Natural killer cell treated with Interleukin-12 subunit alpha and Interleukin-12 subunit beta and Interleukin-15 and Interleukin-18, amount 100 ng/mL, for 72 hours (primary cell): Measurements from ENCODE around the gene ADAMTS17. TPM values are rescaled to one million over a fixed set of nuclear protein-coding genes. Genes with fewer than 3 reads are reported as not detected.

Experiments used
- ATAC-seq, 2 donors: fragments of 150-1000 bp; cut with Tn5 transposase in 1 of 2; sonication (Bioruptor Pico), chemical (Tn5 transposase) in 1 of 2; 2 replicates each; pipeline ENCODE4 v1.10.0; 2021
- DNase-seq: peaks from one replicate; pipeline ENCODE4 v3.0.0; 2022; ENCODE audit warnings: low spot score
- H3K27ac Mint-ChIP-seq, 2 donors: 1 replicate in 1 of 2; 2 replicates in 1 of 2; pipeline ENCODE4 v1.8.0; 2022; ENCODE audit warnings: mixed read lengths in 2 of 2, mild to moderate bottlenecking in 1 of 2, moderate library complexity in 1 of 2
- H3K27me3 Mint-ChIP-seq, 2 donors: 1 replicate in 1 of 2; 2 replicates in 1 of 2; pipeline ENCODE4 v1.8.0; 2022; ENCODE audit warnings: mixed read lengths in 2 of 2
- H3K36me3 Mint-ChIP-seq: one replicate; pipeline ENCODE4 v1.8.0; 2022; ENCODE audit warnings: mixed read lengths
- H3K4me1 Mint-ChIP-seq, 2 donors: 1 replicate in 1 of 2; 2 replicates in 1 of 2; pipeline ENCODE4 v1.8.0; 2022; ENCODE audit warnings: low read depth in 2 of 2, mixed read lengths in 2 of 2, mild to moderate bottlenecking in 1 of 2
- H3K4me3 Mint-ChIP-seq: one replicate; pipeline ENCODE4 v1.8.0; 2022; ENCODE audit warnings: mixed read lengths
- H3K9me3 Mint-ChIP-seq: 2 replicates; pipeline ENCODE4 v1.8.0; 2022; ENCODE audit warnings: mixed read lengths
- total RNA-seq, 2 donors: library from RNA; stranded (reverse); gene quantifications; one replicate each; pipeline ENCODE4 v1.2.3, GENCODE V29; 2022

Gene ADAMTS17
- total RNA-seq, 2 donors from 2014 or later, result 0.31 to 0.59 TPM

- no peak for ATAC-seq
- DNase-seq, result no peak
- Mint-ChIP-seq H3K36me3 (no peaks in the 10 kb centered on the region), H3K9me3 (no peaks in the 10 kb centered on the region), H3K4me3 (no peak overlapping the region), H3K4me1 (no peaks in the 10 kb centered on the region), H3K27me3 (peaks cover 5 to 15% of the 10 kb centered on the region in 2 donors), H3K27ac (no peak overlapping the region)
These were observed 31.8 kb downstream of the ADAMTS17 start for GRCh38 chr15:100310041-100310405.

- ATAC-seq, result no peak
- H3K36me3 Mint-ChIP-seq, result no peaks in the 10 kb centered on the region
- no peak overlapping the region for H3K4me3 Mint-ChIP-seq
- no peak overlapping the region for H3K27ac Mint-ChIP-seq
- H3K27me3 Mint-ChIP-seq, result peaks cover 2 to 13% of the 10 kb centered on the region in 2 donors
- no peak for DNase-seq
- H3K4me1 Mint-ChIP-seq, result no peaks in the 10 kb centered on the region
- no peaks in the 10 kb centered on the region for H3K9me3 Mint-ChIP-seq
These were observed 32.4 kb downstream of the ADAMTS17 start for GRCh38 chr15:100309109-100310040.

- no peak overlapping the region for H3K27ac Mint-ChIP-seq
- H3K27me3 Mint-ChIP-seq, result peaks cover 2 to 8% of the 10 kb centered on the region in 2 donors
- H3K4me3 Mint-ChIP-seq, result no peak overlapping the region
- no peaks in the 10 kb centered on the region for H3K9me3 Mint-ChIP-seq
- H3K4me1 Mint-ChIP-seq, result no peaks in the 10 kb centered on the region
- H3K36me3 Mint-ChIP-seq, result no peaks in the 10 kb centered on the region
- no peak for ATAC-seq
- DNase-seq, result no peak
These were observed 33.2 kb downstream of the ADAMTS17 start for GRCh38 chr15:100308608-100309007.

GRCh38 chr15:100308213-100308600 lies 33.6 kb downstream of the ADAMTS17 start:
- H3K4me1 Mint-ChIP-seq, result no peaks in the 10 kb centered on the region
- no peak for ATAC-seq
- peaks cover 2 to 8% of the 10 kb centered on the region in 2 donors for H3K27me3 Mint-ChIP-seq
- DNase-seq, result no peak
- no peak overlapping the region for H3K27ac Mint-ChIP-seq
- no peaks in the 10 kb centered on the region for H3K9me3 Mint-ChIP-seq
- H3K4me3 Mint-ChIP-seq, result no peak overlapping the region
- H3K36me3 Mint-ChIP-seq, result no peaks in the 10 kb centered on the region

- Mint-ChIP-seq H3K9me3 (no peaks in the 10 kb centered on the region), H3K27ac (no peak overlapping the region), H3K4me3 (no peak overlapping the region), H3K36me3 (no peaks in the 10 kb centered on the region), H3K27me3 (peaks cover 2 to 6% of the 10 kb centered on the region in 2 donors), H3K4me1 (no peaks in the 10 kb centered on the region)
- ATAC-seq (no peak), DNase-seq (no peak)
These were observed 34.2 kb downstream of the ADAMTS17 start for GRCh38 chr15:100307241-100308212.

- ATAC-seq (no peak), DNase-seq (no peak)
- Mint-ChIP-seq H3K9me3 (no peaks in the 10 kb centered on the region), H3K27me3 (peaks cover 0 to 2% of the 10 kb centered on the region in 2 donors), H3K27ac (no peak overlapping the region), H3K4me3 (no peak overlapping the region), H3K36me3 (peaks cover 5% of the 10 kb centered on the region), H3K4me1 (peaks cover 0 to 5% of the 10 kb centered on the region in 2 donors)
These were observed 35.7 kb downstream of the ADAMTS17 start for GRCh38 chr15:100306098-100306497.

- no peak for ATAC-seq
- Mint-ChIP-seq H3K4me3 (no peak overlapping the region), H3K4me1 (peaks cover 0 to 5% of the 10 kb centered on the region in 2 donors), H3K36me3 (peaks cover 5% of the 10 kb centered on the region), H3K9me3 (peaks cover 3% of the 10 kb centered on the region), H3K27ac (no peak overlapping the region), H3K27me3 (peaks cover 4 to 7% of the 10 kb centered on the region in 2 donors)
- no peak for DNase-seq
These were observed 39.8 kb downstream of the ADAMTS17 start for GRCh38 chr15:100301910-100302431.

- DNase-seq (no peak), ATAC-seq (no peak)
- Mint-ChIP-seq H3K4me3 (no peak overlapping the region), H3K4me1 (peaks cover 0 to 5% of the 10 kb centered on the region in 2 donors), H3K27ac (no peak overlapping the region), H3K27me3 (peaks cover 8 to 13% of the 10 kb centered on the region in 2 donors), H3K9me3 (peaks cover 3% of the 10 kb centered on the region), H3K36me3 (peaks cover 5% of the 10 kb centered on the region)
These were observed 43.5 kb downstream of the ADAMTS17 start for GRCh38 chr15:100298257-100298656.

GRCh38 chr15:100297812-100298211 lies 44.0 kb downstream of the ADAMTS17 start:
- Mint-ChIP-seq H3K36me3 (peaks cover 5% of the 10 kb centered on the region), H3K4me3 (no peak overlapping the region), H3K9me3 (peaks cover 3% of the 10 kb centered on the region), H3K27ac (no peak overlapping the region), H3K27me3 (peaks cover 8 to 13% of the 10 kb centered on the region in 2 donors), H3K4me1 (peaks cover 0 to 5% of the 10 kb centered on the region in 2 donors)
- ATAC-seq (no peak), DNase-seq (no peak)

GRCh38 chr15:100295939-100296565 lies 45.7 kb downstream of the ADAMTS17 start:
- no peak overlapping the region for H3K4me3 Mint-ChIP-seq
- peaks cover 1% of the 10 kb centered on the region in 2 donors for H3K4me1 Mint-ChIP-seq
- H3K36me3 Mint-ChIP-seq, result no peaks in the 10 kb centered on the region

GRCh38 chr15:100292010-100292409 lies 49.8 kb downstream of the ADAMTS17 start:
- no peak overlapping the region for H3K27ac Mint-ChIP-seq
- peaks cover 6 to 19% of the 10 kb centered on the region in 2 donors for H3K27me3 Mint-ChIP-seq
- H3K36me3 Mint-ChIP-seq, result peaks cover 16% of the 10 kb centered on the region
- ATAC-seq, result no peak
- no peak overlapping the region for H3K4me3 Mint-ChIP-seq
- DNase-seq, result no peak
- H3K9me3 Mint-ChIP-seq, result no peaks in the 10 kb centered on the region
- peaks cover 5 to 7% of the 10 kb centered on the region in 2 donors for H3K4me1 Mint-ChIP-seq

More at GRCh38 chr15:100295939-100296565, 45.7 kb downstream of the ADAMTS17 start:
- DNase-seq (no peak), ATAC-seq (no peak)
- no peak overlapping the region for H3K27ac Mint-ChIP-seq
- peaks cover 8 to 13% of the 10 kb centered on the region in 2 donors for H3K27me3 Mint-ChIP-seq
- H3K9me3 Mint-ChIP-seq, result peaks cover 3% of the 10 kb centered on the region

- Mint-ChIP-seq H3K4me1 (peaks cover 5 to 7% of the 10 kb centered on the region in 2 donors), H3K4me3 (no peak overlapping the region), H3K27ac (no peak overlapping the region), H3K36me3 (peaks cover 19% of the 10 kb centered on the region), H3K9me3 (no peaks in the 10 kb centered on the region), H3K27me3 (peaks cover 7 to 13% of the 10 kb centered on the region in 2 donors)
- ATAC-seq, result no peak
- DNase-seq, result no peak
These were observed 50.7 kb downstream of the ADAMTS17 start for GRCh38 chr15:100291106-100291505.

- Mint-ChIP-seq H3K9me3 (no peaks in the 10 kb centered on the region), H3K4me1 (peaks cover 1 to 3% of the 10 kb centered on the region in 2 donors), H3K4me3 (no peak overlapping the region), H3K27me3 (peaks cover 4 to 13% of the 10 kb centered on the region in 2 donors), H3K36me3 (peaks cover 19% of the 10 kb centered on the region), H3K27ac (no peak overlapping the region)
- no peak for ATAC-seq
- no peak for DNase-seq
These were observed 56.0 kb downstream of the ADAMTS17 start for GRCh38 chr15:100285641-100286295.
